Mesendoderm (in vitro differentiated cells): ENCODE results near the gene PRDM11.

Experiments used
- DNase-seq: peaks from one replicate; pipeline ENCODE4 v3.0.0; 2013
- H2AK5ac ChIP-seq: 2 replicates; pipeline ENCODE4 v1.6.1; 2013; ENCODE audit warnings: low read length, inconsistent platforms
- H2BK120ac ChIP-seq: 2 replicates; pipeline ENCODE4 v1.6.1; 2013; ENCODE audit warnings: low read depth, mild to moderate bottlenecking, low read length, moderate library complexity, mixed read lengths
- H2BK15ac ChIP-seq: replicated peaks from 2 replicates; pipeline ENCODE4 v1.6.1; 2013; ENCODE audit warnings: low read depth, mild to moderate bottlenecking, moderate library complexity
- H2BK5ac ChIP-seq: 2 replicates; pipeline ENCODE4 v1.6.1; 2013; ENCODE audit warnings: low read length, inconsistent platforms
- H3K18ac ChIP-seq: 2 replicates; pipeline ENCODE4 v1.6.1; 2013; ENCODE audit warnings: mild to moderate bottlenecking, low read length, mixed read lengths
- H3K23ac ChIP-seq: one replicate; pipeline ENCODE4 v1.6.1; 2013; ENCODE audit warnings: low read length
- H3K27ac ChIP-seq: 2 replicates; pipeline ENCODE4 v1.5.1; 2013; ENCODE audit warnings: low read depth, mild to moderate bottlenecking, inconsistent platforms, low read length, moderate library complexity
- H3K27me3 ChIP-seq: 2 replicates; pipeline ENCODE4 v1.6.1; 2013; ENCODE audit warnings: low read length, control low read depth, mild to moderate bottlenecking, inconsistent platforms; ENCODE audit not compliant: insufficient read depth, poor library complexity
- H3K36me3 ChIP-seq: 2 replicates; pipeline ENCODE4 v1.6.1; 2013; ENCODE audit warnings: low read length, inconsistent platforms; ENCODE audit not compliant: control insufficient read depth, insufficient read depth
- H3K4ac ChIP-seq: one replicate; pipeline ENCODE4 v1.6.1; 2013; ENCODE audit warnings: low read depth, mild to moderate bottlenecking, low read length, moderate library complexity
- H3K4me1 ChIP-seq: 2 replicates; pipeline ENCODE4 v1.6.1; 2013; ENCODE audit warnings: low read depth, low read length, inconsistent platforms; ENCODE audit not compliant: control insufficient read depth
- H3K4me2 ChIP-seq: 2 replicates; pipeline ENCODE4 v1.6.1; 2013; ENCODE audit warnings: low read length
- H3K4me3 ChIP-seq: 2 replicates; pipeline ENCODE4 v1.5.1; 2013; ENCODE audit warnings: mild to moderate bottlenecking, low read length
- H3K56ac ChIP-seq: one replicate; pipeline ENCODE4 v1.6.1; 2013; ENCODE audit warnings: low read length
- H3K79me1 ChIP-seq: 2 replicates; pipeline ENCODE4 v1.6.1; 2013; ENCODE audit warnings: low read length, inconsistent platforms
- H3K79me2 ChIP-seq: 2 replicates; pipeline ENCODE4 v1.6.1; 2013; ENCODE audit warnings: mild to moderate bottlenecking, low read length; ENCODE audit not compliant: control insufficient read depth, insufficient read depth
- H3K9ac ChIP-seq: 2 replicates; pipeline ENCODE4 v1.6.1; 2013; ENCODE audit warnings: low read length, inconsistent platforms
- H4K5ac ChIP-seq: one replicate; pipeline ENCODE4 v1.6.1; 2013; ENCODE audit warnings: low read length
- H4K8ac ChIP-seq: one replicate; pipeline ENCODE4 v1.6.1; 2013; ENCODE audit warnings: low read depth, mild to moderate bottlenecking, control low read depth, low read length, moderate library complexity
- WGBS: extraction: QIAGEN DNeasy Blood & Tissue Kit; methylation state at CpG from one replicate; pipeline ENCODE4 v1.1.7; 2013; ENCODE audit warnings: low lambda C conversion rate, missing lambda C conversion rate; ENCODE audit not compliant: insufficient coverage; ENCODE audit errors: extremely low coverage; 5-methylcytosine and 5-hydroxymethylcytosine counted together

PRDM11 gene

GRCh38 chr11:45162064-45162375 lies 15.6 kb downstream of the PRDM11 start:
- no peak overlapping the region for H3K9ac ChIP-seq
- H3K56ac ChIP-seq = no peak overlapping the region
- no peak overlapping the region for H2BK5ac ChIP-seq
- no peak overlapping the region for H4K5ac ChIP-seq
- DNase-seq = no peak
- H3K27me3 ChIP-seq = no peaks in the 10 kb centered on the region
- no peak overlapping the region for H3K4me3 ChIP-seq
- no peak overlapping the region for H3K4me2 ChIP-seq
- no peak overlapping the region for H3K18ac ChIP-seq
- H2AK5ac ChIP-seq = no peak overlapping the region
- H3K4ac ChIP-seq = no peak overlapping the region
- no peaks in the 10 kb centered on the region for H3K79me2 ChIP-seq
- H4K8ac ChIP-seq = no peak overlapping the region
- no peaks in the 10 kb centered on the region for H3K4me1 ChIP-seq
- peaks cover 1% of the 10 kb centered on the region for H3K79me1 ChIP-seq
- H3K23ac ChIP-seq = no peak overlapping the region
- no peak overlapping the region for H2BK15ac ChIP-seq
- no CpG with 5 or more reads among the region's 3 CpGs for WGBS
- no peak overlapping the region for H2BK120ac ChIP-seq
- H3K36me3 ChIP-seq = no peaks in the 10 kb centered on the region
- no peak overlapping the region for H3K27ac ChIP-seq

GRCh38 chr11:45162916-45163879 lies 16.8 kb downstream of the PRDM11 start:
- no peak for DNase-seq
- no peak overlapping the region for H3K27ac ChIP-seq
- no peak overlapping the region for H4K8ac ChIP-seq
- WGBS = no CpG with 5 or more reads among the region's 10 CpGs
- H3K9ac ChIP-seq = no peak overlapping the region
- no peak overlapping the region for H2AK5ac ChIP-seq
- no peak overlapping the region for H3K4ac ChIP-seq
- peaks cover 1% of the 10 kb centered on the region for H3K79me1 ChIP-seq
- H2BK5ac ChIP-seq = no peak overlapping the region
- no peak overlapping the region for H3K56ac ChIP-seq
- no peaks in the 10 kb centered on the region for H3K27me3 ChIP-seq
- no peaks in the 10 kb centered on the region for H3K4me1 ChIP-seq
- no peaks in the 10 kb centered on the region for H3K36me3 ChIP-seq
- H3K18ac ChIP-seq = no peak overlapping the region
- H2BK120ac ChIP-seq = no peak overlapping the region
- no peak overlapping the region for H4K5ac ChIP-seq
- H3K79me2 ChIP-seq = no peaks in the 10 kb centered on the region
- no peak overlapping the region for H2BK15ac ChIP-seq
- H3K23ac ChIP-seq = no peak overlapping the region
- H3K4me2 ChIP-seq = no peak overlapping the region
- H3K4me3 ChIP-seq = no peak overlapping the region

DNA sequence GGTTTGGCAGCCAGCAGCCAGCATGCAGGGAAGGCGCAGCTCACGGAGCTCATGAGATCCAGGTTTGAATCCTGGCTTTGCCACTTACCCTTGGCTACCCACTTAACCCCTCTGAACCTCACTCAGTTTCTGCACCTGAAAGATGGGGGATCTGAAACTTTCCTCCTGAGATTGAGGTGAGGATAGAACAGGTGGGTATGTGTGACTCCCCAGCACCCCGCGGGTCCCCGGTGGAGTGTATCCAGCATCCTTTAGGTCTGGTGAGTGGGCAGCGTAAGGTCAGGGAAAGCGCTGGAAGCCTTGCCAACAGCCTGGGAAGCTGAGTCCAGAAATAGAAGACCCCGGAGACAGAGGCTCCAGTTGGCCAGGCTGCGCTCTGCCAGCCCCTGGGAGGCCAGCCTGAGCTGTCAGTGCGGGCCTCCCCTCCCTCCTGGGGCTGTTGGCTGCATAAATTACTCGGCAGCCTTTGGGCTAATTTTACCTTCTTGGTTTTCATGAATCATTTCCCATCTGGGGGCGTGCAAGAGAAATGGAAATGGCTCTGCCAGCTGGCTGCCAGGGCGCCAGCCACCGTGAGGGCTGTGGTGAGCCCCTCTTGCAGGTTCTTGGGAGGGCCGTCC lies 17.6 kb downstream of the PRDM11 start:
- H3K79me2 ChIP-seq = no peaks in the 10 kb centered on the region
- DNase-seq = no peak
- WGBS = no CpG with 5 or more reads among the region's 15 CpGs

GRCh38 chr11:45165386-45165785 lies 18.9 kb downstream of the PRDM11 start:
- no peak overlapping the region for H3K56ac ChIP-seq
- H3K27me3 ChIP-seq = no peaks in the 10 kb centered on the region
- no peak for DNase-seq
- H3K79me2 ChIP-seq = no peaks in the 10 kb centered on the region
- H3K79me1 ChIP-seq = peaks cover 1% of the 10 kb centered on the region
- no peak overlapping the region for H4K8ac ChIP-seq
- no peak overlapping the region for H2BK15ac ChIP-seq
- no peak overlapping the region for H2BK120ac ChIP-seq
- no peak overlapping the region for H4K5ac ChIP-seq
- no peak overlapping the region for H3K4me2 ChIP-seq
- H3K23ac ChIP-seq = no peak overlapping the region
- no peaks in the 10 kb centered on the region for H3K4me1 ChIP-seq
- no peak overlapping the region for H3K18ac ChIP-seq
- no CpG with 5 or more reads among the region's 9 CpGs for WGBS
- no peaks in the 10 kb centered on the region for H3K36me3 ChIP-seq
- H3K4ac ChIP-seq = no peak overlapping the region
- no peak overlapping the region for H2AK5ac ChIP-seq
- no peak overlapping the region for H3K27ac ChIP-seq
- H2BK5ac ChIP-seq = no peak overlapping the region
- no peak overlapping the region for H3K4me3 ChIP-seq
- no peak overlapping the region for H3K9ac ChIP-seq

More for the DNA sequence above, 17.6 kb downstream of the PRDM11 start:
- Histone ChIP-seq H3K36me3 (no peaks in the 10 kb centered on the region), H3K18ac (no peak overlapping the region), H4K5ac (no peak overlapping the region), H2BK15ac (no peak overlapping the region), H3K4me1 (no peaks in the 10 kb centered on the region), H2BK120ac (no peak overlapping the region), H4K8ac (no peak overlapping the region), H3K4me2 (no peak overlapping the region), H3K23ac (no peak overlapping the region), H3K9ac (no peak overlapping the region), H3K56ac (no peak overlapping the region), H3K4me3 (no peak overlapping the region), H3K27ac (no peak overlapping the region), H3K27me3 (no peaks in the 10 kb centered on the region), H2AK5ac (no peak overlapping the region), H3K79me1 (peaks cover 1% of the 10 kb centered on the region), H3K4ac (no peak overlapping the region), H2BK5ac (no peak overlapping the region)

- WGBS = no CpG with 5 or more reads among the region's 5 CpGs
- DNase-seq = no peak
- H3K4ac ChIP-seq = no peak overlapping the region
These were observed 19.6 kb downstream of the PRDM11 start for GRCh38 chr11:45165806-45166603.

More at GRCh38 chr11:45165806-45166603, 19.6 kb downstream of the PRDM11 start:
- H4K5ac ChIP-seq = no peak overlapping the region
- no peak overlapping the region for H3K9ac ChIP-seq
- no peak overlapping the region for H3K4me3 ChIP-seq
- H2AK5ac ChIP-seq = no peak overlapping the region
- no peaks in the 10 kb centered on the region for H3K27me3 ChIP-seq
- no peak overlapping the region for H2BK15ac ChIP-seq
- peaks cover 1% of the 10 kb centered on the region for H3K79me1 ChIP-seq
- no peak overlapping the region for H3K23ac ChIP-seq
- no peak overlapping the region for H3K27ac ChIP-seq
- no peaks in the 10 kb centered on the region for H3K36me3 ChIP-seq
- H2BK5ac ChIP-seq = no peak overlapping the region
- no peak overlapping the region for H2BK120ac ChIP-seq
- no peak overlapping the region for H3K56ac ChIP-seq
- H3K79me2 ChIP-seq = no peaks in the 10 kb centered on the region
- H4K8ac ChIP-seq = no peak overlapping the region
- H3K18ac ChIP-seq = no peak overlapping the region
- H3K4me1 ChIP-seq = no peaks in the 10 kb centered on the region
- no peak overlapping the region for H3K4me2 ChIP-seq
